Prostate gland (tissue), 2 donors: ENCODE measurements around the gene CDKN1A.

Experiments used
- CTCF ChIP-seq, 4 experiments: fragments of 200-600 bp in 2 of 4; fragments of 450-650 bp in 2 of 4; sonication (generic) in 2 of 4; IDR thresholded peaks; 1 replicate in 3 of 4; 2 replicates in 1 of 4; pipeline ENCODE4 v1.5.1; 2016 to 2019; ENCODE audit warnings: antibody characterized with exemption in 4 of 4, mild to moderate bottlenecking in 2 of 4, moderate library complexity in 2 of 4
- POLR2A ChIP-seq: fragments of 450-650 bp; IDR thresholded peaks from one replicate; pipeline ENCODE4 v1.6.1; 2016; ENCODE audit warnings: antibody characterized with exemption, mild to moderate bottlenecking
- POLR2AphosphoS5 ChIP-seq: sonication (generic); formaldehyde crosslinking; IDR thresholded peaks from one replicate; pipeline ENCODE4 v1.6.1; 2017; ENCODE audit warnings: antibody characterized with exemption

- TF ChIP-seq CTCF (IDR thresholded peaks at IDR 0.05) (no peak), POLR2A (no peak), POLR2AphosphoS5 (no peak)
These were observed 39.5 kb downstream of the CDKN1A start for GRCh38 chr6:36717871-36718540.
